WERI-Rb-1 (cell line): ENCODE results near the gene PFKM.

ENCODE experiments used
- DNase-seq: peaks from one replicate; pipeline ENCODE4 v3.0.0-alpha.2; 2020
- H3K27ac ChIP-seq: fragments of 250-450 bp; sonication (Bioruptor Pico); 2 replicates; pipeline ENCODE4 v1.5.1; 2020; ENCODE audit warnings: mild to moderate bottlenecking, moderate library complexity
- H3K27me3 ChIP-seq: fragments of 250-450 bp; sonication (Bioruptor Pico); 2 replicates; pipeline ENCODE4 v1.5.1; 2021; ENCODE audit warnings: mild to moderate bottlenecking, low read depth, moderate library complexity; ENCODE audit not compliant: insufficient read depth, severe bottlenecking
- H3K36me3 ChIP-seq: fragments of 250-450 bp; sonication (Bioruptor Pico); 2 replicates; pipeline ENCODE4 v1.5.1; 2020; ENCODE audit warnings: mild to moderate bottlenecking, moderate library complexity
- H3K4me3 ChIP-seq: 2 replicates; pipeline ENCODE4 v1.5.1; 2011; ENCODE audit warnings: low read depth, mild to moderate bottlenecking, control low read depth, low read length
- H3K9me3 ChIP-seq: fragments of 250-450 bp; sonication (Bioruptor Pico); 2 replicates; pipeline ENCODE4 v1.5.1; 2021; ENCODE audit warnings: mild to moderate bottlenecking, moderate library complexity; ENCODE audit not compliant: severe bottlenecking
- TF ChIP-seq, protein P1 (sequence below): IDR thresholded peaks from 2 replicates; pipeline ENCODE4 v1.5.1; 2011; ENCODE audit warnings: low read depth, mild to moderate bottlenecking, control low read depth, inconsistent platforms, low read length

The PFKM gene

DNA sequence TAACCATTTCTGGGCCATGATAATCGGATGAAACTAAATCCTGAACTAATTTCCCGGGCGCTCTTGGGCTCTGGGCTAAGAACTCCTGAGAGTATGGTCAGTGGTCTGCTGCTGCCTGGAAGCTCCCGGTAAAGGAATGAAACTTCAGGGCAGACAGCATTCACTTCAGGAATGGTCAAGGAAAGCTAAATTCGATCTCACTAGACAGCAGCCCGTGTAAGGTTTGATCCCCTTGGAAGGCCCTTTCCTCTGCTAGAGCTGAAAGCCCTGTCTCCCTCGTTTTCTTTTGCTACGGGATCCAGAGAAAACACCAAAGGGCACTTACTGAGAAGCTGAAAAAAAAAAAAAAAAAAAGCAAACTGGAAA, 37.5 kb downstream of the PFKM start:
- H3K27ac ChIP-seq: peak overlapping the region; percentile 95
- no peaks in the 10 kb centered on the region for H3K9me3 ChIP-seq
- DNase-seq: no peak
- peak overlapping the region; percentile 100 for H3K4me3 ChIP-seq
- TF ChIP-seq, protein P1, sequence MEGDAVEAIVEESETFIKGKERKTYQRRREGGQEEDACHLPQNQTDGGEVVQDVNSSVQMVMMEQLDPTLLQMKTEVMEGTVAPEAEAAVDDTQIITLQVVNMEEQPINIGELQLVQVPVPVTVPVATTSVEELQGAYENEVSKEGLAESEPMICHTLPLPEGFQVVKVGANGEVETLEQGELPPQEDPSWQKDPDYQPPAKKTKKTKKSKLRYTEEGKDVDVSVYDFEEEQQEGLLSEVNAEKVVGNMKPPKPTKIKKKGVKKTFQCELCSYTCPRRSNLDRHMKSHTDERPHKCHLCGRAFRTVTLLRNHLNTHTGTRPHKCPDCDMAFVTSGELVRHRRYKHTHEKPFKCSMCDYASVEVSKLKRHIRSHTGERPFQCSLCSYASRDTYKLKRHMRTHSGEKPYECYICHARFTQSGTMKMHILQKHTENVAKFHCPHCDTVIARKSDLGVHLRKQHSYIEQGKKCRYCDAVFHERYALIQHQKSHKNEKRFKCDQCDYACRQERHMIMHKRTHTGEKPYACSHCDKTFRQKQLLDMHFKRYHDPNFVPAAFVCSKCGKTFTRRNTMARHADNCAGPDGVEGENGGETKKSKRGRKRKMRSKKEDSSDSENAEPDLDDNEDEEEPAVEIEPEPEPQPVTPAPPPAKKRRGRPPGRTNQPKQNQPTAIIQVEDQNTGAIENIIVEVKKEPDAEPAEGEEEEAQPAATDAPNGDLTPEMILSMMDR: no peak
- H3K36me3 ChIP-seq: peaks cover 18% of the 10 kb centered on the region
- H3K27me3 ChIP-seq: no peaks in the 10 kb centered on the region

DNA sequence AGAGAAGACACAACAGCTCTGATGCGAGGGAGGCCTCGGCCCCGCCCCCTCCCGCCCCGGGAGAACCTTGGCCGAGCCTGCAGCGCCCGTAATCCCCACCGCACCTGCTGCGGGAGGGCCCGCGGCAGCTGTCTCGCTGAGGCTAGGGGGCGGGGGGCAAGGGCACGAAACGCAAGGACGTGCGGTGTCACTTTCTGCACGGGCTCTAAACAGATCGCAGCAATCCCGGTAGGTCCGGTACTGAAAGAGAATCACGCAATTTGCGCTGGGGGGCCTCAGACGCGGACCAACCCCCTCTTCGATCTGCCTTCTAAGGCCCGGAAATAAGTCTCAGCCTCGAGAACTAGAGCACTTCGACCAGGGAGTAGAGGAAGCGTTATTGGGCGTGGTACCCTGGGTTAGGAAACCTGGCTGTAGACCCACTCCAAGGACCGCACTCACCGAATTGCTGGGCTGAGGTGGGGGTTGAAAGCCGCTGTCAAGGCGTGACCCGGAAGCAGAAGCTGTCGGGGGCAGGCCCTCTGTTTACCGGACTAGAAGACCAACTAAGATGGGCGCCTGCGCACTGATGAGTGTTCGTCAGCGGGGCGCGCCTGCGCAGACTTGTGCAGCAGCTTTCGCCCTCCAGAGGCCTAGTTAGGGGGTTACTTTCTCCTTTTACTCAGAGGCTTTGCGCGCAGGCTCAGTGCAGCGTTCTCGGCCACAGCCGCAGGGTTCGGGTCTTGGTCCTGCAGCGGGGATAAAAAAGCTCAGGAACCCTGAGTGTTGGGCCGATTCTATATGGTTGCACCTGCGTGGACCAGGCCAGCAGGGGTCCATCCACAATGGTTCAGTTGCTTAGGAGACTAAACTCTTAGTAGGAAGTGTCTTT, 38.1 kb downstream of the PFKM start, which contains the start of gene ASB8:
TSS of gene ASB8 (minus strand) at position 498 of the 871 bp plus-strand sequence. CDS start 4,019 bp downstream, outside the sequence.
- Histone ChIP-seq H3K36me3 (peaks cover 17% of the 10 kb centered on the region), H3K9me3 (no peaks in the 10 kb centered on the region), H3K4me3 (peak within 1 kb of the TSS; percentile 100), H3K27me3 (no peaks in the 10 kb centered on the region), H3K27ac (peak within 1 kb of the TSS; percentile 95)
- TF ChIP-seq, protein P1: peak; percentile 42; the same call in 1 of the 2 replicates
- peak; percentile 99 for DNase-seq

DNA sequence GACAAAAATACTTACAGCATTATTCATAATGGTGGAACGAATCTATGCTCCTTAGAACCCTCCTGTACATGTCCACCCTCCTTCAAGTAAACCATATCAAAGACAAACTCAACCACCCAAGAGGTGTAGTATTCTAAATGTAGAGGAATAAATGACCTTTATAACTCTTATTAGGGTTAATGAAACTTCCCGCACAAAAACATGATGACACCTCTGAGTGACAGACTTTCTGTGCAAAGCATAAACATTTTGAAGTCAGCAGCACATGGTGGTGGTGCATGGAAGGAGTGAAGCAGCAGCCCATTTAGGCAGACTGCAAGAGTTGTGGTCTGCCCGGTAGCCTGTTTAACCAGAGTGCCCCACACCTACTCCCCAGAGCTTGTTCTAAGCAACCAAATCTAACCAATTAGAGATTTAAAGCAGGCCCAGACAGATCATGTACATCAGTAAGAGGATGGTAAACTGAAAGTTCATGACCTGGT, 38.8 kb downstream of the PFKM start:
- H3K4me3 ChIP-seq: peak overlapping the region; percentile 100
- no peaks in the 10 kb centered on the region for H3K27me3 ChIP-seq
- H3K9me3 ChIP-seq: no peaks in the 10 kb centered on the region
- no peak for DNase-seq
- H3K36me3 ChIP-seq: peaks cover 12% of the 10 kb centered on the region
- H3K27ac ChIP-seq: peak overlapping the region; percentile 95
- TF ChIP-seq, protein P1: no peak

DNA sequence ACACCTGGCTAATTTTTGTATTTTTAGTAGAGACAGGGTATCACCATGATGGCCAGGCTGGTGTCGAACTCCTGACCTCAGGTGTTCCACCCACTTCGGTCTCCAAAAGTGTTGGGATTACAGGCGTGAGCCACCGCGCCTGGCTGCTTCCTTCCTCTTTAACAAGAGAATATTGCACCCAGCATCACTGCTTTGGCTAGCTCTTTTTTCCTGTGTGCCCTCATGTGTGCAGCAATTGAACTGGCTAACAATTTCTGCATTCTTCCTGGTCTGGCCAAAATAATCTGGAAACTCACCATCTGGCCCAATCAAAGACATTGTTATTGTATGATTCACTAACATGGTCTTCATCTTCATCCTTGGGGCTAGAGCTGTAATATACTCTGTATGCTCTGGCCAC, 40.9 kb downstream of the PFKM start:
- Histone ChIP-seq H3K9me3 (no peaks in the 10 kb centered on the region), H3K4me3 (no peak overlapping the region), H3K27me3 (no peaks in the 10 kb centered on the region), H3K36me3 (peaks cover 2% of the 10 kb centered on the region; the same call in 1 of the 2 replicates), H3K27ac (no peak overlapping the region)
- TF ChIP-seq, protein P1: no peak
- DNase-seq: no peak

DNA sequence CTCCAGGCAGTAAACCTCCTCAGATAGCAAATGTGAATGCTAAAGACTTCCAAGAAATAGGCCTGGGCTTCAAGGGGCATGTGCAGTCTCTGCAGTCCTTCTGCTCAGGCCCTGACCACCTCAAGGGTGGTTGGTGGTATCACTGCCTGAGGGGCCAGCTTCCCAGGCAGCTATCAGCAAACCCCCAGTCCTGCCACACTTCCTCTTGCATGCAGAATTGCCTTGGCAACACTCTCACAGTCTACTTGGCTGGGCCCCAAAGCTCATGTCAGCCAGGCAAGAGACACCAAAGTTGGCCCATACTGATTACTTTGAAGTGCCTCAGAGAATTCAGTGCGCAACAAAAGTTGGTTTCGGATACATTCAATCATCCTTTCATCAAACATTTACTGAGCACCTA, 41.6 kb downstream of the PFKM start:
- Histone ChIP-seq H3K36me3 (peaks cover 2% of the 10 kb centered on the region; the same call in 1 of the 2 replicates), H3K9me3 (no peaks in the 10 kb centered on the region), H3K4me3 (no peak overlapping the region), H3K27me3 (no peaks in the 10 kb centered on the region), H3K27ac (no peak overlapping the region)
- TF ChIP-seq, protein P1: no peak
- no peak for DNase-seq
